HG02759 (cell line): Measurements from ENCODE around the gene STX5.
"Not testable (repeated sequence)": the region's sequence is repeated elsewhere in the genome, so short reads cannot be mapped to it uniquely, and the experiment has no call there.

ENCODE experiments used
- ATAC-seq: cut with Tn5 transposase; IDR thresholded peaks from one replicate; pipeline ENCODE4 v1.9.1; 2021; ENCODE audit warnings: mild to moderate bottlenecking, moderate library complexity; ENCODE audit not compliant: unreplicated experiment

STX5 gene

GRCh38 chr11:62854825-62855570 is 23.1 kb upstream of the STX5 start:
- ATAC-seq = no peak

- ATAC-seq = no peak
Measured at GRCh38 chr11:62854013-62854824, 22.4 kb upstream of the STX5 start.

DNA sequence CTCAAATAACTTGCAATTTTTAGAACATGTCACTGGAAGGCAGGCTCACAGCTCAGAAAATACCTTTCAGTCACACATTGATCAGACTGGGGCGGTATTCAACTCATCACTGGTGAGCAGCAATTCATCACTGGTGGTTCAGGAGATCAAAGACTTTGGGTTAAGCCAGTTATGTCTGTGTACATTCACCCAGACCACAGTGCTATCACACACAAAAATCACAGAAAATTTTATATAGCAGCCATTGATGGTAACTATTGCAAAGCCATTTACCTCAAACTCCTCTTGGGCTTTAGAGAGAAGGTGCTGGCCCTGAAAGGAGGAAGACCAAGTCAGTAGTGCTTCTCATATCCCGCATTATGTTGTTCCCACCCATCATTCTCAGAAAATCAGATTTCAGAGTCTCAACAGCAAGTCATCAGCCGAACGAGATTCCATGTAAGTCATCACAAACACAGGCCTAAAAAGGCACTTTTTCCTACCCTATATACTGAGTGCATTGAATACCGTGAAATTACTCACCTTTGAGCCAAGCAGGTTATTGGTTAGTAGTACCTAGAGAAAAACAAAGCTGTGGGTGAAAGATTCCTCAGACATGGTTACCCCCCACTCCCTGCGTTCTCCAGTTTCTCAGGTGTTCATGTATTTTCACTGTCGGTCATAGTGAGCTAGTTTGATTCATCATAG is 21.6 kb upstream of the STX5 start:
- ATAC-seq = no peak

DNA sequence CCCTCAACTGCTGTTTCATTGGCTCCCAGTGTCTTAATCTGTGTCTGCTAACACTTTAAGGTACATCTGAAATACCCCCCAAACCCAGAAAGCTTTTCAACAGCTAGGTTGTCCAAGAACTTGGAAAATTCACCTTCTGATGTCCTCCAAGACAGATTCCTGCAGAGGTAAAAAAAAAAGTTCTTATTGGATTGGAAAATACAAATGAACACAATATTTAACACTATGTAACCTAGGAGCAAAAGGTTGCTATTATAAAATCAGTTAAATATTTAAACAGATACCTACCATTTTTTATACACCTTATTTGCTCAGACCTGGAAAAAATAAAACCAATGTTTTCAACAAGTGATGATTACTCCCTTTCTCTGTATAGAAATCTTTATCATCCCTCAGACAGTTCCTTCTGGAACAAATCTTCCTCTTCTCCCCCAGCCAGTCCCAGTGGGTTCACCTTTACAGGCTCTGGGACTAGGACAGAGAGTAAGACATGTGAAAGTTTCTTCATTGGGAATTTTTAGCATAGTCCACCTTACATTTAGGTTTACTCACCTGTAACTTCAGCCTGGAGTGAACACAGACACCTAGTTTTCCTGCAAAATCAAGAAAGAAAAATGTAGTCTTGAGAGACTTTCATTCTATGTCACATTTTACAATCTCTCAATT is 20.8 kb upstream of the STX5 start:
- no peak for ATAC-seq

- ATAC-seq = no peak
Measured at GRCh38 chr11:62851807-62852522, 20.1 kb upstream of the STX5 start.

DNA sequence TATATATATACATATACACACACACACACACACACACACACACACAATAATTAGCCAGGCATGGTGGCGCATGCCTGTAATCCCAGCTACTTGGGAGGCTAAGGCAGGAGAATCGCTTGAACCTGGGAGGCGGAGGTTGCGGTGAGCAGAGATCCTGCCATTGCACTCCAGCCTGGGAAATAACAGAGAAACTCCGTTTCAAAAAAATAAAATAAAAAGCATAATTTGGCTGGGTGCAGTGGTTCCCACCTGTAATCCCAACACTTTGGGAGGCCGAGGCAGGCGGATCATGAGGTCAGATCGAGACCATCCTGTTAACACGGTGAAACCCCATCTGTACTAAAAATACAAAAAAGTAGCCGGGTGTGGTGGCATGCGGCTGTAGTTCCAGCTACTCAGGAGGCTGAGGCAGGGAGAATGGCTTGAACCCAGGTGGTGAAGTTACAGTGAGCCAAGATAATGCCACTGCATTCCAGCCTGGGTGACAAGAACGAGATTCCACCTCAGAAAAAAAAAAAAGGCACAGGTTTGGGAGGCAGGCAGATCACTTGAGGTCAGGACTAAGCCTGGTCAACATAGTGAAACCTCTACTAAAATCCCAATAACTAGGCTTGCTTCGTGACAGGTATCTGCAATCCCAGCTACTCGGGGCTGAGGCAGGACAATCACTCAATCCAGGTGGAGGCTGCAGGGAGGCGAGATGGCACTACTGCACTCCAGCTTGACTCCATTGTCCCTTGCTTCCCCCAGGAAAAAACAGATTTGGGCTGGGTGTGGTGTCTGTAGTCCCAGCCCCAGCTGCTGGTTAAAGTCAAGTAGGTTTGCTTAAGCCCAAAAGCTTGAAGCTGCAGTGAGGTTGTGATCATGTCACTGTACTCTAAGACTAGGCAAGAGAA is 19.3 kb upstream of the STX5 start:
- no peak for ATAC-seq

DNA sequence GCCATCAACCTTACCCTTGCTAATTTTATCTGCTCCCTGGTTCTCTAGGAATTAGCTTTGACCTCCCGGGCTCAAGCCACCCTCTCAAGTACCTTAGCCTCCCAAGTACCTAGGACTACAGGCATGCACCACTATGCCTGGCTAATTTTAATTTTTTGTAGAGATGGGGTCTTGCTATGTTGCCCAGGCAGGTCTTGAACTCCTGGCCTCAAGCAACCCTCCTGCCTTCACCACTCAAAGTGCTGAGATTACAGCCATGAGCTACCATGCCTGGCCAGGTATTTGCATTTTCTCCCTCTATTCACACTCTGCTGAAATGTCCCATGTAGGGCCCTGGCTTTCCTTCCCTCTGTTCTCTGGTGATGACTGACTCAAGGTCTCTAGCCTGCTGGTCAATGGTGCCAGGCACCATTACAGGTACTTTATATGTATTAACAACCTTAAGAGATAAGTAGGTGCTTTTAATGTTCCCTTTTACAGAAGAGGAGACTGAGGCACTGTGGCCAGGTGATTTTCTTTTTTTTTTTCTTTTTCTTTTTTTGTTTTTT is 16.0 kb upstream of the STX5 start:
- no peak for ATAC-seq

DNA sequence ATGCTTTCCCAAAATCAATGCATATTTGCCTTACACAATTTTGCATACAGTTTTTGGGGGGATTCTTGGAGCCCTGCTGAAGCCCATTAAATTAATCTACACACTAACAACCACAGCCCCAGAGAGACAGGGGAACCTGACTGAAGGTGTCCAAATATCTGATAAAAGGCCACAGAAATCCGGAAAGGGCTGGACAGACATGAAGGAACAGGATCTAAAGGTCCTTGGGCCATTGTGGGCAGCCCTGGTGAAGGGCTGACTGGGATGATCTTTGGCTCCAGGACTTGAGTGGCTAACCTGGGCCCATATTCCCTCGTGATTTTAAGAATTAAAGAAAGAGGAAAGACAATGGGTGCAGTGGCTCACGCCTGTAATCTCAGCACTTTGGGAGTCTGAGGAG is 14.3 kb upstream of the STX5 start:
- no peak for ATAC-seq

DNA sequence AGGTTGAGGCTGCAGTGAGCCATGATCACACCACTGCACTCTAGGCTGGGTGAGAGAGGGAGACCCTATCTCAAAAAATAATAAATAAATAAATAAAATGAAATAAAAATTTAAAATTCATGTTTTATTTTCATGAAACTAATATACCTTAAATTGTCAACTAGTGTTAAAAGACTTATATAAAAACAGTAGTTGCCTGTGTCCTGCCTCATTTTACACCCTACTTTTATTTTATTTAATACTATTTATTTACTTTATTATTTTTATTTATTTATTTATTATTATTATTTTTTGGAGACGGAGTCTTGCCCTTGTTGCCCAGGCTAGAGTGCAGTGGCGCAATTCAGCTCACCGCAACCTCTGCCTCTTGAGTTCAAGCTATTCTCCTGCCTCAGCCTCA is 12.3 kb upstream of the STX5 start:
- no peak for ATAC-seq

DNA sequence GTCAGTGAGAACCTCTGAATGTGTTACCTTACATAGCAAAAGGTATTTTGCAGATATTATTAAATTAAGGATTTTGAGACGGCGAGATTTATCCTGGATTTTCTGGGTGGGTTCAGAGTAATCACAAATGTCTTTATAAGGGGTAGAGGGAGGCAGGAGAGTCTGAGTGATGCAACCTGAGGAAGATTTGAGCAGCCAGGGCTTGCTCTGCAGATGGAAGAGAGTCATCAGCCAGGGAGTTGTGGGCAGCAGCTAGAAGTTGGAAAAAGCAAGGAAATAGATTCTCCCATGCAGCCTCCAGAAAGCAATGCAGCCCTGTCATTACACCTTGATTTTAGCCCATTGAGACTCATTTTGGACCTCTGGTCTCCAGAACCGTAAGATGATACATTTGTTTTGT is 11.6 kb upstream of the STX5 start:
- ATAC-seq = no peak

GRCh38 chr11:62842891-62843290 is 11.0 kb upstream of the STX5 start:
- ATAC-seq = not testable (repeated sequence)

DNA sequence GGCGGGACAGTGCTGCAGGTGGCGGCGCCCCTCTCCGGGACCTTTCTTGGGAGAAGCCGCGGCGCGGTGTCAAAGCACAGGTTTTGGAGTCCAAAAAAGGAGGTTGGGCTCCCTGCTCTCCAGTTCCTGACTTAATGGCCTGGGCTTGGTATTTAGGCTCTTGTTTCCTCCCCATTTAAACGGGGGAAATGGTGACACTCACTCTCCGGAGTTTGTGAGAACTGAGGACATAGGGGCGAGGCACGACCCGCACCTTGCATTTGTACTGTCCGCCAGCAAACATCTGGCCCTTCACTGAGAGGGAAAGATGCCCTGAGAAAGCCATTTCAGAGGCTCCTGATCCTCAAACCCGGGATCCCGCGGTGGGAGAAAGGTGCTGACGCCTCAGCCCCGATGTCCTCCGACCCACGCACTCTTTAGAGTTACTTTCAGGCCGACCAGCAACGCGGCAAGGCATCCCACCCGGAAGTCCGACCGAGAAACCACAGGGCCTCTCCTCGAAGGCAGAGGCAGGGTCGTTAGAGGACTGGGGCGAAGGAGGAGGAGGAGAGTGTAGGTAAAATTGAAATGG is 10.4 kb upstream of the STX5 start:
- no peak for ATAC-seq

DNA sequence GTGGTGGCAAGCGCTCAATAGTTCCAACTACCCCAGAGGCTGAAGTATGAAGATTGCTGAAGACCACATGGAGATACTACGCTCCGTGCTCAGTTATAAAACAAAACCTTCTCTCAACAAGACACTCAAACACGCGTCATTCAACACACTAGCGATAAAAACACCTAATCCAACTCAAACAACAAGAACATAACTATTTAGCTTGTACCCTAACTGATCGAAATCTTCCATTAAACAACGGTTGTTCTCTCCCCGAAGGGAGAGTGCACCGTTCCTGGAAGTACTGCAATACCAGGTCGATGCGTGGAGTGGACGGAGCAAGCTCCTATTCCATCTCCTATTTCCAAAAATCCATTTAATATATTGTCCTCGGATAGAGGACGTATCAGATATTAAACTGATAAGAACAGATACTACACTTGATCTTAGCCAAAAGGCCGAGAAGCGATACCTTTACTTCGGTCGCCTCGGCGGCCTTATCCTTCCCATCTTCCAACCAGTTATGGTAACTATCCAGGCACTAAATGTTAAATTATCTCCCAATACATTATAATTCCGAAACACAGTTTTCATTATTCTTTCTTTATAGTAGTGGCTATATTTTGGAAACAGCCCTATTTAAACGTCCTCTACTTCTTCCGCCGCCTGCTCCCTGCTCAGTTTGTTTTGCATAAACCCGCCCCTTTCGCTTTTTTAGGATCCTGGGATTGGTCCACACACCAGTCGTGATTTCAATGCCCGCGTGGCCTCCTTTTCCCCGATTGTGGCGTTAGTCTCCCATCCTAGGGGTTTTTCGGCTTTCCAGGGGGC is 9.7 kb upstream of the STX5 start:
- peak; percentile 63 for ATAC-seq

GRCh38 chr11:62840721-62841360 is 9.0 kb upstream of the STX5 start:
- not testable (repeated sequence) for ATAC-seq

DNA sequence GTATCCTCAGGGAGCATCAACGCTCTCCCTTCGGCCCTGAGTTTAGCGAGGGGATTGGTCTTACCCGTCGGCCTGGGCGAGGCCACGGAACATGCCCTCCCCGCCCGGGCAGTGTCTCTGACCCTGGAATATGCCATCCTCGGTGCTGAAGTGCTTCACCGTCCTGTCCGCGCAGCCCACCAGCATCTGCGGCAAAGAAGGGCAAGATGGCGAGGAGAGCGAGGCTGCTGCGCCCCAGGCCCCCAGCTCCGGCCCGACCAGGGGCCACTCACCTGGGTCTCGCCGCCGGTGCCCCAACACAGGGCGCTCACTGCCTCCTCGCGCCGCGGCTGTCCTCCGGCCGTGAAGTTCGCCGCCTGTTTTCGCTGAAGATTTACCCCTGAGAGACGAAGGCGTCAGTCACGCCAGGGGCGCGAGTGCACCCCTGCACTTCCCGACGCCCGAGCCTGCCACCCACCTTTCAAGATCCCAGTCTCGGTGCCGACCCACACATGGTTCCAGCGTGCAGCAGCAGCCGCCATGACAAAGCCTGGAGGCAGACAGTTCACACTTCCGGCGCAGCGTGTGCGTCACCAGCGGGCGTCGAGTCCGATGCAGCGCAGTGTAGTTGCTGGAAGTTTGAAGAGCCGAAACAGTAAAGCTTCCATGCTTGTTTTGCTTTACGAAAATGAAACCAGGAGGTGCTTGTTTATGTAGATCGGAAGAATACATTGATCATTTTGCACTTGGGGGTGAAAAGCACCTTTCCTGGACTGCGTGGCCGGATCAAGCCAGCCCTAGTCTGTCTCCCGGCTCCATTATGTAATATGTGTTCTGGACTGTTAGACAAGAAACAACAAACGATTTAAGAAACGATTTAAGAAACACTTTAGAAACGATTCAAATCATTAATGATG is 7.4 kb upstream of the STX5 start, which contains the start of gene WDR74:
TSS of gene WDR74 (minus strand) at position 541 of the 896 bp plus-strand sequence. CDS start at position 521, 20 bp downstream.
- ATAC-seq = peak; percentile 54

GRCh38 chr11:62835336-62835735 is 3.5 kb upstream of the STX5 start:
- ATAC-seq = no peak
